Dendritic cell treated with granulocyte-macrophage colony-stimulating factor and Interleukin-4, amounts not matched to agents 40 ng/mL and 50 ng/mL, for 4 days (primary cell): ENCODE measurements around the gene SELENOT.

Source experiments
- H3K27ac Mint-ChIP-seq: one replicate; pipeline ENCODE4 v1.8.0; 2022; ENCODE audit warnings: mild to moderate bottlenecking, mixed read lengths
- H3K27me3 Mint-ChIP-seq: one replicate; pipeline ENCODE4 v1.8.0; 2022; ENCODE audit warnings: mild to moderate bottlenecking, mixed read lengths
- H3K36me3 Mint-ChIP-seq: one replicate; pipeline ENCODE4 v1.8.0; 2022; ENCODE audit warnings: low read depth, mixed read lengths
- H3K4me1 Mint-ChIP-seq: one replicate; pipeline ENCODE4 v1.8.0; 2022; ENCODE audit warnings: low read depth, mixed read lengths
- H3K4me3 Mint-ChIP-seq: one replicate; pipeline ENCODE4 v1.8.0; 2022; ENCODE audit warnings: mild to moderate bottlenecking, moderate library complexity, mixed read lengths
- H3K9me3 Mint-ChIP-seq: one replicate; pipeline ENCODE4 v1.8.0; 2022; ENCODE audit warnings: mixed read lengths
- intact Hi-C: fragments of 100-400 bp; cut with micrococcal nuclease; formaldehyde crosslinking; loops from one replicate; pipeline ENCODE4 v1.15.0; 2022

SELENOT gene

GRCh38 chr3:150603153-150603979, at the start of gene SELENOT:
Gene SELENOT, plus strand, starts transcription at chr3:150603321. Its CDS starts 42 bp downstream, at chr3:150603363.
- Mint-ChIP-seq H3K4me1 (peaks cover 66% of the 10 kb centered on the region), H3K27ac (peak within 1 kb of the TSS; percentile 95)

GRCh38 chr3:150555859-150556436, 47.2 kb upstream of the SELENOT start:
- H3K27me3 Mint-ChIP-seq: no peaks in the 10 kb centered on the region
- intact Hi-C loops: no loop called here
- peaks cover 17% of the 10 kb centered on the region for H3K4me1 Mint-ChIP-seq
- no peaks in the 10 kb centered on the region for H3K9me3 Mint-ChIP-seq
- peak overlapping the region; percentile 43 for H3K27ac Mint-ChIP-seq
- peaks cover 66% of the 10 kb centered on the region for H3K36me3 Mint-ChIP-seq
- H3K4me3 Mint-ChIP-seq: no peak overlapping the region

More at GRCh38 chr3:150603153-150603979, at the start of gene SELENOT:
- Mint-ChIP-seq H3K4me3 (peak within 1 kb of the TSS; percentile 90), H3K27me3 (no peaks in the 10 kb centered on the region), H3K9me3 (no peaks in the 10 kb centered on the region), H3K36me3 (peaks cover 39% of the 10 kb centered on the region)
- intact Hi-C loops: no loop called here

GRCh38 chr3:150556792-150557191, 46.3 kb upstream of the SELENOT start:
- Mint-ChIP-seq H3K4me3 (no peak overlapping the region), H3K36me3 (peaks cover 67% of the 10 kb centered on the region), H3K9me3 (no peaks in the 10 kb centered on the region), H3K27ac (no peak overlapping the region), H3K27me3 (no peaks in the 10 kb centered on the region), H3K4me1 (peaks cover 13% of the 10 kb centered on the region)
- intact Hi-C loops: no loop called here

- H3K9me3 Mint-ChIP-seq: no peaks in the 10 kb centered on the region
- no peaks in the 10 kb centered on the region for H3K27me3 Mint-ChIP-seq
- peaks cover 13% of the 10 kb centered on the region for H3K4me1 Mint-ChIP-seq
- H3K36me3 Mint-ChIP-seq: peaks cover 69% of the 10 kb centered on the region
- intact Hi-C loops: no loop called here
- H3K4me3 Mint-ChIP-seq: no peak overlapping the region
- H3K27ac Mint-ChIP-seq: no peak overlapping the region
Observed at GRCh38 chr3:150557725-150558124, 45.4 kb upstream of the SELENOT start.

- Mint-ChIP-seq H3K27me3 (no peaks in the 10 kb centered on the region), H3K4me3 (no peak overlapping the region), H3K27ac (no peak overlapping the region), H3K9me3 (no peaks in the 10 kb centered on the region), H3K4me1 (no peaks in the 10 kb centered on the region), H3K36me3 (peaks cover 72% of the 10 kb centered on the region)
- intact Hi-C loops: no loop called here
Observed at GRCh38 chr3:150564243-150564642, 38.9 kb upstream of the SELENOT start.

GRCh38 chr3:150567328-150567727, 35.8 kb upstream of the SELENOT start:
- Mint-ChIP-seq H3K27me3 (no peaks in the 10 kb centered on the region), H3K27ac (no peak overlapping the region), H3K36me3 (peaks cover 76% of the 10 kb centered on the region), H3K9me3 (no peaks in the 10 kb centered on the region), H3K4me3 (no peak overlapping the region), H3K4me1 (no peaks in the 10 kb centered on the region)
- intact Hi-C loops: no loop called here

- peaks cover 70% of the 10 kb centered on the region for H3K36me3 Mint-ChIP-seq
- H3K9me3 Mint-ChIP-seq: no peaks in the 10 kb centered on the region
- H3K4me1 Mint-ChIP-seq: no peaks in the 10 kb centered on the region
- no peaks in the 10 kb centered on the region for H3K27me3 Mint-ChIP-seq
- intact Hi-C loops: no loop called here
- H3K4me3 Mint-ChIP-seq: no peak overlapping the region
- no peak overlapping the region for H3K27ac Mint-ChIP-seq
Observed at GRCh38 chr3:150577855-150578254, 25.3 kb upstream of the SELENOT start.

GRCh38 chr3:150581174-150581573, 21.9 kb upstream of the SELENOT start:
- Mint-ChIP-seq H3K27ac (no peak overlapping the region), H3K36me3 (peaks cover 67% of the 10 kb centered on the region), H3K4me3 (no peak overlapping the region), H3K27me3 (no peaks in the 10 kb centered on the region), H3K4me1 (no peaks in the 10 kb centered on the region), H3K9me3 (no peaks in the 10 kb centered on the region)
- intact Hi-C loops: loop anchor here (5.0 kb wide), 1 partner anchor 41 kb away; no protein-coding TSS in a partner anchor

- Mint-ChIP-seq H3K27me3 (no peaks in the 10 kb centered on the region), H3K27ac (no peak overlapping the region), H3K4me3 (no peak overlapping the region), H3K36me3 (peaks cover 57% of the 10 kb centered on the region), H3K9me3 (no peaks in the 10 kb centered on the region), H3K4me1 (no peaks in the 10 kb centered on the region)
- intact Hi-C loops: loop anchor here (5.0 kb wide), 1 partner anchor 40 kb away; no protein-coding TSS in a partner anchor
Observed at GRCh38 chr3:150582620-150583019, 20.5 kb upstream of the SELENOT start.

GRCh38 chr3:150583028-150583427, 20.1 kb upstream of the SELENOT start:
- Mint-ChIP-seq H3K36me3 (peaks cover 56% of the 10 kb centered on the region), H3K27me3 (no peaks in the 10 kb centered on the region), H3K4me3 (no peak overlapping the region), H3K9me3 (no peaks in the 10 kb centered on the region), H3K4me1 (no peaks in the 10 kb centered on the region), H3K27ac (no peak overlapping the region)
- intact Hi-C loops: loop anchor here (5.0 kb wide), 1 partner anchor 39 kb away; no protein-coding TSS in a partner anchor

- Mint-ChIP-seq H3K4me3 (no peak overlapping the region), H3K27me3 (no peaks in the 10 kb centered on the region), H3K9me3 (no peaks in the 10 kb centered on the region), H3K36me3 (peaks cover 24% of the 10 kb centered on the region), H3K4me1 (peaks cover 9% of the 10 kb centered on the region), H3K27ac (no peak overlapping the region)
- intact Hi-C loops: no loop called here
Observed at GRCh38 chr3:150588027-150588830, 14.9 kb upstream of the SELENOT start.

- H3K27me3 Mint-ChIP-seq: no peaks in the 10 kb centered on the region
- H3K4me1 Mint-ChIP-seq: peaks cover 13% of the 10 kb centered on the region
- H3K9me3 Mint-ChIP-seq: no peaks in the 10 kb centered on the region
- intact Hi-C loops: no loop called here
- peaks cover 19% of the 10 kb centered on the region for H3K36me3 Mint-ChIP-seq
- no peak overlapping the region for H3K27ac Mint-ChIP-seq
- no peak overlapping the region for H3K4me3 Mint-ChIP-seq
Observed at GRCh38 chr3:150589759-150590158, 13.4 kb upstream of the SELENOT start.

GRCh38 chr3:150594150-150594549, 9.0 kb upstream of the SELENOT start:
- no peak overlapping the region for H3K4me3 Mint-ChIP-seq
- peaks cover 6% of the 10 kb centered on the region for H3K36me3 Mint-ChIP-seq
- peak overlapping the region; percentile 39 for H3K27ac Mint-ChIP-seq
- peaks cover 43% of the 10 kb centered on the region for H3K4me1 Mint-ChIP-seq
- intact Hi-C loops: no loop called here
- H3K9me3 Mint-ChIP-seq: no peaks in the 10 kb centered on the region
- H3K27me3 Mint-ChIP-seq: no peaks in the 10 kb centered on the region

- Mint-ChIP-seq H3K36me3 (peaks cover 6% of the 10 kb centered on the region), H3K27me3 (no peaks in the 10 kb centered on the region), H3K4me3 (no peak overlapping the region), H3K9me3 (no peaks in the 10 kb centered on the region), H3K27ac (no peak overlapping the region), H3K4me1 (peaks cover 72% of the 10 kb centered on the region)
- intact Hi-C loops: no loop called here
Observed at GRCh38 chr3:150597646-150598045, 5.5 kb upstream of the SELENOT start.
